GM23338 (cell line): ENCODE measurements around the gene SMIM14. TPM values are rescaled to one million over a fixed set of nuclear protein-coding genes. Genes with fewer than 3 reads are reported as not detected.

Experiments
- ATAC-seq: fragments of 200-7000 bp; cut with Tn5 transposase; 3 replicates; pipeline ENCODE4 v1.9.1; 2020
- DNase-seq: peaks from one replicate; pipeline ENCODE4 v3.0.0-alpha.2; 2015; ENCODE audit warnings: low spot score
- H2AFZ ChIP-seq: fragments of 200-600 bp; sonication (generic); 2 replicates; pipeline ENCODE4 v1.8.0; 2016; ENCODE audit warnings: antibody characterized with exemption, mild to moderate bottlenecking, moderate library complexity
- H3F3A ChIP-seq: fragments of 200-600 bp; sonication (generic); replicated peaks from 2 replicates; pipeline ENCODE4 v1.8.0; 2017; ENCODE audit warnings: antibody characterized with exemption, mixed run types, low read depth
- H3K27ac ChIP-seq: fragments of 200-600 bp; sonication (generic); 2 replicates; pipeline ENCODE4 v1.6.1; 2016; ENCODE audit warnings: low read depth
- H3K27me3 ChIP-seq: fragments of 200-600 bp; sonication (generic); 2 replicates; pipeline ENCODE4 v1.8.0; 2016; ENCODE audit warnings: mild to moderate bottlenecking, mixed run types, moderate library complexity; ENCODE audit not compliant: insufficient read depth
- H3K36me3 ChIP-seq: fragments of 200-600 bp; sonication (generic); 2 replicates; pipeline ENCODE4 v1.8.0; 2016; ENCODE audit warnings: mild to moderate bottlenecking; ENCODE audit not compliant: insufficient read depth
- H3K4me1 ChIP-seq: fragments of 200-600 bp; sonication (generic); 2 replicates; pipeline ENCODE4 v1.8.0; 2016; ENCODE audit warnings: mild to moderate bottlenecking, moderate library complexity; ENCODE audit not compliant: insufficient read depth
- H3K4me2 ChIP-seq: fragments of 200-600 bp; sonication (generic); 2 replicates; pipeline ENCODE4 v1.7.1; 2017; ENCODE audit warnings: mixed run types
- H3K4me3 ChIP-seq: fragments of 200-600 bp; sonication (generic); 2 replicates; pipeline ENCODE4 v1.6.1; 2016; ENCODE audit warnings: mixed run types
- H3K79me2 ChIP-seq: fragments of 200-600 bp; sonication (generic); replicated peaks from 2 replicates; pipeline ENCODE4 v1.8.0; 2017; ENCODE audit warnings: mild to moderate bottlenecking; ENCODE audit not compliant: insufficient read depth
- H3K9me2 ChIP-seq: fragments of 200-600 bp; sonication (generic); 2 replicates; pipeline ENCODE4 v1.8.0; 2017; ENCODE audit not compliant: insufficient read depth
- H4K20me1 ChIP-seq: fragments of 200-600 bp; sonication (generic); replicated peaks from 2 replicates; pipeline ENCODE4 v1.8.0; 2017; ENCODE audit warnings: mild to moderate bottlenecking; ENCODE audit not compliant: insufficient read depth
- H3K27ac Mint-ChIP-seq: 2 replicates; pipeline ENCODE4 v1.8.0; 2020; ENCODE audit warnings: inconsistent platforms, mild to moderate bottlenecking, moderate library complexity, mixed read lengths
- H3K27me3 Mint-ChIP-seq: 3 replicates; pipeline ENCODE4 v1.8.0; 2022; ENCODE audit warnings: low read depth, mild to moderate bottlenecking, moderate library complexity, mixed read lengths, inconsistent platforms; ENCODE audit not compliant: insufficient read depth, poor library complexity
- H3K36me3 Mint-ChIP-seq: 3 replicates; pipeline ENCODE4 v1.8.0; 2021; ENCODE audit warnings: low read depth, mild to moderate bottlenecking, inconsistent platforms, moderate library complexity, mixed read lengths
- H3K4me1 Mint-ChIP-seq: 3 replicates; pipeline ENCODE4 v1.8.0; 2020; ENCODE audit warnings: mild to moderate bottlenecking, inconsistent platforms, mixed read lengths
- H3K4me3 Mint-ChIP-seq: 3 replicates; pipeline ENCODE4 v1.8.0; 2021; ENCODE audit warnings: moderate library complexity, mild to moderate bottlenecking, inconsistent platforms, mixed read lengths
- H3K9me3 Mint-ChIP-seq: 3 replicates; pipeline ENCODE4 v1.8.0; 2020; ENCODE audit warnings: moderate library complexity, mild to moderate bottlenecking, inconsistent platforms, mixed read lengths
- CREB1 ChIP-seq: fragments of 250-450 bp; sonication (Bioruptor Pico); IDR thresholded peaks from 2 replicates; pipeline ENCODE4 v1.5.0; 2020; ENCODE audit warnings: low read depth, mild to moderate bottlenecking, moderate library complexity
- ETS1 ChIP-seq: IDR thresholded peaks from 2 replicates; pipeline ENCODE4 v1.6.1; 2016; ENCODE audit warnings: antibody characterized with exemption
- EZH2 ChIP-seq: fragments of 200-600 bp; sonication (generic); IDR thresholded peaks from one replicate; pipeline ENCODE4 v1.8.0; 2017; ENCODE audit warnings: antibody characterized with exemption, mild to moderate bottlenecking, low read depth; ENCODE audit not compliant: unreplicated experiment
- EZH2phosphoT487 ChIP-seq: fragments of 200-600 bp; sonication (generic); IDR thresholded peaks from one replicate; pipeline ENCODE4 v1.8.1; 2018; ENCODE audit warnings: antibody characterized with exemption; ENCODE audit not compliant: unreplicated experiment
- JUNB ChIP-seq: IDR thresholded peaks from one replicate; pipeline ENCODE4 v1.6.1; 2016; ENCODE audit warnings: antibody characterized with exemption; ENCODE audit not compliant: unreplicated experiment
- NANOG ChIP-seq: IDR thresholded peaks from 2 replicates; pipeline ENCODE4 v1.6.1; 2016; ENCODE audit warnings: antibody characterized with exemption, borderline replicate concordance
- POLR2AphosphoS5 ChIP-seq: IDR thresholded peaks from 2 replicates; pipeline ENCODE4 v1.6.1; 2016; ENCODE audit warnings: antibody characterized with exemption, low read depth
- STAT1 ChIP-seq: IDR thresholded peaks from one replicate; pipeline ENCODE4 v1.6.1; 2016; ENCODE audit warnings: antibody characterized with exemption; ENCODE audit not compliant: unreplicated experiment
- ZNF114 ChIP-seq: fragments of 250-450 bp; sonication (Bioruptor Pico); IDR thresholded peaks from 2 replicates; pipeline ENCODE4 v1.5.0; 2020; ENCODE audit warnings: mild to moderate bottlenecking, moderate library complexity
- ZNF331 ChIP-seq: fragments of 250-450 bp; sonication (Bioruptor Pico); IDR thresholded peaks from 2 replicates; pipeline ENCODE4 v1.5.0; 2020; ENCODE audit warnings: low read depth, mild to moderate bottlenecking, moderate library complexity
- ZNF462 ChIP-seq: fragments of 250-450 bp; sonication (Bioruptor Pico); IDR thresholded peaks from 2 replicates; pipeline ENCODE4 v1.5.0; 2020; ENCODE audit warnings: mild to moderate bottlenecking, moderate library complexity
- polyA plus RNA-seq: library from polyadenylated mRNA; unstranded; fragments of >200 nt; fragmentation: Nextera tagmentation; extraction: Ambion mirVana; gene quantifications from 2 replicates; pipeline ENCODE4 v1.2.1, GENCODE V29; 2016
- total RNA-seq: library from RNA; depleted of rRNA; stranded (reverse); fragments of >200 nt; shearing (Covaris generic); gene quantifications from 2 replicates; pipeline ENCODE4 v1.2.3, GENCODE V29; 2014
- TF ChIP-seq, protein P1 (sequence below): IDR thresholded peaks from one replicate; pipeline ENCODE4 v1.6.1; 2018; ENCODE audit warnings: antibody characterized with exemption; ENCODE audit not compliant: unreplicated experiment

SMIM14 gene
- total and polyA plus RNA-seq, 2 experiments from 2014 or later, result 29.0 to 52.6 TPM

DNA sequence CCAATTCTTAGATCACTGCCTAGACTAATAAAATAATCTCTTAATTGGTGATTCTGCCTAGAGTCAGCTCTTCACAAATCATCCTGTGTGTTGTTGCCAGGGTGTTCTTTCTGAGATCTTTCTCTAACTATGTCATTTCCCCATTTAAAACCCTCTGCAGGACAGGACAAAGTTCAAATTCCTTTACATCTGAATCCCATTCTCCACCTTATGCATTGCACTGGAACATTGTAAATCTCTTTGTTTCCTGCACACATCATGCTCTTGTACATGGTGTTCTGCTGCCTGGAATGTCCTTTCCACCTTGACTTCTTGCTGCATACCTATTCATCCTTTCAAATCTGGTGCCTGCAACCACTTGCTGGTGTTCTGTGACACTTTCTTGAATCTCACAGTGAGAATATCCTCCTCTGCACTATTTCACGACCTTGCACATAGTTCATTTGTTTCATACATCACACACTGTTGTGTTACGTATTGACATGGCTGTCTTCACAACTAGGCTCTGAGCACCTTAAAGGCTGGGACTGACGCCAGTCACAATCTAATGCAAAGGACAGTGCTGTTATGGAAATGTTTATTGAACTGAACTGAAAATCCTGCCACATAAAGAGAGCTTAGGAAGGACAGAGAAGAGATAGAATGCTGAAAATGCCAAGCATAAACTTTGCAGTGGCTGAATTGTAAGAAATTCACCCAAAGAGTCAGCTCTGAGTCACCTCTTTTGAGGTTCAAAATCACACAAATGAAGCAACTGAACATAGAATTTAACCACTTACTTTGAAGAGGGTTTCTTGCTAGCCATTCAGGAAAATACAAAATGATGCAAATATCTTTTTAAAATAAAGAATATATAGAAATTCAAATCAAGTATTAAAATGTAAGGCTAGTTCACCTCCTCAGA is 26.4 kb upstream of the SMIM14 start:
- Histone ChIP-seq H3K36me3 (no peaks in the 10 kb centered on the region), H2AFZ (peak overlapping the region; percentile 60; the same call in 1 of the 2 replicates), H3K27ac (no peak overlapping the region), H3K79me2 (no peaks in the 10 kb centered on the region), H3F3A (no peaks in the 10 kb centered on the region), H3K4me2 (no peak overlapping the region), H3K4me1 (no peaks in the 10 kb centered on the region), H4K20me1 (no peaks in the 10 kb centered on the region), H3K4me3 (no peak overlapping the region), H3K27me3 (no peaks in the 10 kb centered on the region), H3K9me2 (no peaks in the 10 kb centered on the region)
- no peak overlapping the region for H3K27ac Mint-ChIP-seq
- H3K27me3 Mint-ChIP-seq, result no peaks in the 10 kb centered on the region
- DNase-seq, result no peak
- no peaks in the 10 kb centered on the region for H3K4me1 Mint-ChIP-seq
- TF ChIP-seq ZNF331 (no peak), ZNF462 (CRISPR knock-in tag) (no peak), NANOG (no peak), CREB1 (CRISPR knock-in tag) (no peak), ZNF114 (no peak), ETS1 (no peak), POLR2AphosphoS5 (no peak), STAT1 (no peak), JUNB (no peak), EZH2 (no peak), EZH2phosphoT487 (no peak)
- TF ChIP-seq, protein P1, sequence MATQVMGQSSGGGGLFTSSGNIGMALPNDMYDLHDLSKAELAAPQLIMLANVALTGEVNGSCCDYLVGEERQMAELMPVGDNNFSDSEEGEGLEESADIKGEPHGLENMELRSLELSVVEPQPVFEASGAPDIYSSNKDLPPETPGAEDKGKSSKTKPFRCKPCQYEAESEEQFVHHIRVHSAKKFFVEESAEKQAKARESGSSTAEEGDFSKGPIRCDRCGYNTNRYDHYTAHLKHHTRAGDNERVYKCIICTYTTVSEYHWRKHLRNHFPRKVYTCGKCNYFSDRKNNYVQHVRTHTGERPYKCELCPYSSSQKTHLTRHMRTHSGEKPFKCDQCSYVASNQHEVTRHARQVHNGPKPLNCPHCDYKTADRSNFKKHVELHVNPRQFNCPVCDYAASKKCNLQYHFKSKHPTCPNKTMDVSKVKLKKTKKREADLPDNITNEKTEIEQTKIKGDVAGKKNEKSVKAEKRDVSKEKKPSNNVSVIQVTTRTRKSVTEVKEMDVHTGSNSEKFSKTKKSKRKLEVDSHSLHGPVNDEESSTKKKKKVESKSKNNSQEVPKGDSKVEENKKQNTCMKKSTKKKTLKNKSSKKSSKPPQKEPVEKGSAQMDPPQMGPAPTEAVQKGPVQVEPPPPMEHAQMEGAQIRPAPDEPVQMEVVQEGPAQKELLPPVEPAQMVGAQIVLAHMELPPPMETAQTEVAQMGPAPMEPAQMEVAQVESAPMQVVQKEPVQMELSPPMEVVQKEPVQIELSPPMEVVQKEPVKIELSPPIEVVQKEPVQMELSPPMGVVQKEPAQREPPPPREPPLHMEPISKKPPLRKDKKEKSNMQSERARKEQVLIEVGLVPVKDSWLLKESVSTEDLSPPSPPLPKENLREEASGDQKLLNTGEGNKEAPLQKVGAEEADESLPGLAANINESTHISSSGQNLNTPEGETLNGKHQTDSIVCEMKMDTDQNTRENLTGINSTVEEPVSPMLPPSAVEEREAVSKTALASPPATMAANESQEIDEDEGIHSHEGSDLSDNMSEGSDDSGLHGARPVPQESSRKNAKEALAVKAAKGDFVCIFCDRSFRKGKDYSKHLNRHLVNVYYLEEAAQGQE, result no peak
- H3K36me3 Mint-ChIP-seq, result no peaks in the 10 kb centered on the region
- H3K4me3 Mint-ChIP-seq, result no peak overlapping the region
- no peak for ATAC-seq
- H3K9me3 Mint-ChIP-seq, result no peaks in the 10 kb centered on the region
